Measurements from ENCODE around the gene PTPRN2. TPM values are rescaled to one million over a fixed set of nuclear protein-coding genes. Genes with fewer than 3 reads are reported as not detected.
"Not testable (repeated sequence)": the region's sequence is repeated elsewhere in the genome, so short reads cannot be mapped to it uniquely, and the experiment has no call there.

The PTPRN2 gene
- polyA plus RNA-seq, 3 donors, result 6.8 to 7.9 (median 7.2) TPM

GRCh38 chr7:157670490-157671357 is 916.9 kb downstream of the PTPRN2 start:
- no peak for DNase-seq (ENCODE audit: low read depth in 3 of 3, low spot score in 2 of 3)

- no peak for DNase-seq (ENCODE audit: low read depth in 3 of 3, low spot score in 2 of 3)
Measured at GRCh38 chr7:157669768-157670351, 917.8 kb downstream of the PTPRN2 start.

GRCh38 chr7:157668884-157669767 is 918.5 kb downstream of the PTPRN2 start:
- no peak for DNase-seq (ENCODE audit: low read depth in 3 of 3, low spot score in 2 of 3)

- no peak for DNase-seq (ENCODE audit: low read depth in 3 of 3, low spot score in 2 of 3)
Measured at GRCh38 chr7:157668221-157668883, 919.3 kb downstream of the PTPRN2 start.

- DNase-seq (ENCODE audit: low read depth in 3 of 3, low spot score in 2 of 3), result no peak
Measured at GRCh38 chr7:157667731-157668130, 919.9 kb downstream of the PTPRN2 start.

- DNase-seq (ENCODE audit: low read depth in 3 of 3, low spot score in 2 of 3), result no peak
Measured at GRCh38 chr7:157667261-157667660, 920.4 kb downstream of the PTPRN2 start.

GRCh38 chr7:157666530-157667040 is 921.0 kb downstream of the PTPRN2 start:
- no peak for DNase-seq (ENCODE audit: low read depth in 3 of 3, low spot score in 2 of 3)

- DNase-seq (ENCODE audit: low read depth in 3 of 3, low spot score in 2 of 3), result not testable (repeated sequence)
Measured at GRCh38 chr7:157665634-157665988, 922.0 kb downstream of the PTPRN2 start.

GRCh38 chr7:157664871-157665633 is 922.6 kb downstream of the PTPRN2 start:
- no peak for DNase-seq (ENCODE audit: low read depth in 3 of 3, low spot score in 2 of 3)

- no peak for DNase-seq (ENCODE audit: low read depth in 3 of 3, low spot score in 2 of 3)
Measured at GRCh38 chr7:157664034-157664433, 923.6 kb downstream of the PTPRN2 start.

GRCh38 chr7:157662981-157663716 is 924.5 kb downstream of the PTPRN2 start:
- DNase-seq (ENCODE audit: low read depth in 3 of 3, low spot score in 2 of 3), result no peak

- no peak for DNase-seq (ENCODE audit: low read depth in 3 of 3, low spot score in 2 of 3)
Measured at GRCh38 chr7:157662110-157662791, 925.4 kb downstream of the PTPRN2 start.

GRCh38 chr7:157661611-157661975 is 926.0 kb downstream of the PTPRN2 start:
- no peak for DNase-seq (ENCODE audit: low read depth in 3 of 3, low spot score in 2 of 3)

GRCh38 chr7:157660971-157661610 is 926.5 kb downstream of the PTPRN2 start:
- DNase-seq (ENCODE audit: low read depth in 3 of 3, low spot score in 2 of 3), result no peak

GRCh38 chr7:157658851-157659412 is 928.7 kb downstream of the PTPRN2 start:
- DNase-seq (ENCODE audit: low read depth in 3 of 3, low spot score in 2 of 3), result no peak

GRCh38 chr7:157657741-157658740 is 929.6 kb downstream of the PTPRN2 start:
- DNase-seq (ENCODE audit: low read depth in 3 of 3, low spot score in 2 of 3), result no peak

Data from right renal cortex interstitium (tissue), 3 donors.